ENCODE data around the gene KRT72. TPM values are rescaled to one million over a fixed set of nuclear protein-coding genes. Genes with fewer than 3 reads are reported as not detected.

Gene KRT72
- total and polyA plus RNA-seq, 2 donors (not counting 3 experiments of a cell fraction or from before 2014, with no cell fraction given), result not detected

GRCh38 chr12:52605542-52605941 lies 4.3 kb upstream of the KRT72 start:
- no peak for TF ChIP-seq POLR2A (IDR thresholded peaks at IDR 0.05; ENCODE audit: low read depth, low read length)
- no peak for TF ChIP-seq FOS (IDR thresholded peaks at IDR 0.05; ENCODE audit: borderline replicate concordance, insufficient read depth, low read length)
- TF ChIP-seq EZH2 (IDR thresholded peaks at IDR 0.05; ENCODE audit: borderline replicate concordance, low read depth, low read length, severe bottlenecking), result no peak
- TF ChIP-seq GATA2 (IDR thresholded peaks at IDR 0.05; ENCODE audit: insufficient read depth, insufficient read length, low read depth, low read length), result no peak
- TF ChIP-seq CTCF (IDR thresholded peaks at IDR 0.05; ENCODE audit: extremely low read depth in 1 of 2, insufficient read depth in 1 of 2, low read depth in 1 of 2, low read length in 2 of 2), result no peak
- TF ChIP-seq MYC (IDR thresholded peaks at IDR 0.05; ENCODE audit: low read depth, low read length), result no peak
- no peak for TF ChIP-seq MAX (IDR thresholded peaks at IDR 0.05; ENCODE audit: insufficient read depth, insufficient read length)
- no peak for TF ChIP-seq POLR2AphosphoS5 (IDR thresholded peaks at IDR 0.05; ENCODE audit: insufficient read depth, low read depth, low read length)
- no peak for TF ChIP-seq JUN (IDR thresholded peaks at IDR 0.05; ENCODE audit: borderline replicate concordance, insufficient read depth, insufficient read length, low read depth)
- H4K20me1 ChIP-seq (replicated peaks; ENCODE audit: control insufficient read depth, extremely low read depth, insufficient read depth, low read length), result no peaks in the 10 kb centered on the region
- H3K79me2 ChIP-seq (ENCODE audit: control insufficient read depth, insufficient read depth, low read length), result no peaks in the 10 kb centered on the region
- DNase-seq (ENCODE audit: low read depth, low spot score) (no peak), FAIRE-seq (no peak)
- CTCF ChIA-PET, result no interaction called here
- no peak overlapping the region for H2AFZ ChIP-seq (ENCODE audit: low read depth, low read length)
- POLR2A ChIA-PET, result no interaction called here
- H3K9ac ChIP-seq (replicated peaks; ENCODE audit: extremely low read depth, insufficient read depth, low read length), result no peak overlapping the region
- BruUV-seq (replicated peaks), result no TSS peak
- no peak overlapping the region for H3K27ac ChIP-seq (ENCODE audit: insufficient read depth, low read depth, low read length)
- no peaks in the 10 kb centered on the region for H3K9me1 ChIP-seq (replicated peaks; ENCODE audit: control insufficient read depth, extremely low read depth, insufficient read depth, low read length)
- intact Hi-C loops (cut with micrococcal nuclease), result no loop called here
- dilution Hi-C loops (cut with MboI; ENCODE audit: extremely low pct_ligation_motif_present, low sequenced_read_pairs), result no loop called here
- no peak overlapping the region for H3K4me2 ChIP-seq (ENCODE audit: insufficient read depth, low read length)
- H3K27me3 ChIP-seq (ENCODE audit: control insufficient read depth in 2 of 2, insufficient read depth in 2 of 2, low read length in 2 of 2), result peaks cover 10 to 25% of the 10 kb centered on the region in 2 experiments
- H3K36me3 ChIP-seq (ENCODE audit: control insufficient read depth in 2 of 2, extremely low read depth in 1 of 2, insufficient read depth in 2 of 2, low read length in 2 of 2), result no peaks in the 10 kb centered on the region
- H3K9me3 ChIP-seq (replicated peaks; ENCODE audit: control insufficient read depth, insufficient read depth, low read length), result no peaks in the 10 kb centered on the region
- no peak overlapping the region for H3K4me3 ChIP-seq (replicated peaks in 1 of 3; ENCODE audit: insufficient read depth in 1 of 3, low read depth in 1 of 3, low read length in 3 of 3)
- H3K4me1 ChIP-seq (ENCODE audit: control insufficient read depth, extremely low read depth, insufficient read depth, low read length), result no peaks in the 10 kb centered on the region
